Fibroblast of gingiva (primary cell): ENCODE results near the gene CEPT1.

Experiments
- DNase-seq: peaks from one replicate; pipeline ENCODE4 v3.0.0-alpha.2; 2011; ENCODE audit warnings: low read depth

The CEPT1 gene

GRCh38 chr1:111227851-111228747, 88.1 kb downstream of the CEPT1 start:
- peak; percentile 87 for DNase-seq

GRCh38 chr1:111228748-111229126, 88.7 kb downstream of the CEPT1 start:
- DNase-seq, result no peak

- DNase-seq, result no peak
Measured at GRCh38 chr1:111232134-111232533, 92.1 kb downstream of the CEPT1 start.

GRCh38 chr1:111234258-111234657, 94.2 kb downstream of the CEPT1 start:
- no peak for DNase-seq
